Smooth muscle cell of the brain vasculature (primary cell): ENCODE data around the gene PHETA1.
"Not testable (repeated sequence)": the region's sequence is repeated elsewhere in the genome, so short reads cannot be mapped to it uniquely, and the experiment has no call there.

Experiments
- DNase-seq: peaks from one replicate; pipeline ENCODE4 v3.0.0-alpha.2; 2012; ENCODE audit warnings: low read depth, low spot score

The PHETA1 gene

DNA sequence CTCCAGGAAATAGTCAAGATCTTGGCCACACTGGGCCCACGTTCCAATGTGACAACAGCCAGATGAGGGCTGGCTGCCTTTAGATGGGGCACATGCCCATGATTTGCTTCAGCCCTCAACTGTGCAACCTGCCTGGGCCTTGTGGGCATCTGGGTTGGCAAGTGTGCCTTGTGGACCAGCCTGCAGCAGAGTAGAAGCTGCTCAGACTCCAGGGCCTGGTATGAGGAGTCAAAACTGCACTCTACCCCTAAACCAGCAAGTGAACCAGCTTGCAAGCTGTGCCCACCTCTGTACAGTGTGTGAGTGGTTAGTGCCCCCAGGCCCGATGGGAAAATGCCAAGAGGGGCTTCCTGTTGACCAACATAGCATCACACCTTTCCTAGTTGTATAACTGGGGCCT, 17.9 kb downstream of the PHETA1 start:
- DNase-seq = no peak

DNA sequence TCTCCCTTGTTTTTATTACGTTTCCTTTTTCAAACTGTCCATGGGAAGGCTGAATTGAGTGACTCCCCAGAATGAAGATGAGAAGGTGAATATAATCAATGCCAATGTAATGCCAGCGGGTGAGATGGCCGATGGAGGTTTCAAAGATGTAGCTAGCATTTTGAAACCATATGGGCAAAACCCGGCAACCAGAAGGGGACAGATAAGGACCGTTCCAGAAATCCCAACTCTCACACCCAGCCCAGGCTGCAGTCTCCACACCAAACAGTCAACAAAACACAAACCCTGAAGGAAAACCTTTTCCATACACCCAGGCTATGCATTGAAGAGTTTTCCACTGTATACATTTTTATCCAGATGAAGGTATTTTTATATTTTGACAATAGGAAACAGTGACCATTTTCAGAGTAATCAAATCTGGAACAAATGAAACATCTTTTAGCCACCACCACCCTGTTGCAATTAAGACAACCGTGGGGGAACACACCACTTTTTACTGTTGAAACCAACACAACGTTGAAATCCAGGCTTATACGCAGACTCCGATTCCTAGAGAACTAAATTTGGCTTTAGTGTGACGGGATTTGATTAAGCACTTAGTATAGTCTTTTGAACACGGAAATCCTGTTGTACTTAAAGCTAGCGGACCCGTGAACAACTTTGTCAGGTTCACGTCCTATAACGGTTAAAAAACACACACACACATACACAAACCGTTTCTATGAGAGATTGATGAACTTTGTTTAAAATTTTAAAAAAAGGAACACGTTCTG, 19.0 kb downstream of the PHETA1 start:
- no peak for DNase-seq

DNA sequence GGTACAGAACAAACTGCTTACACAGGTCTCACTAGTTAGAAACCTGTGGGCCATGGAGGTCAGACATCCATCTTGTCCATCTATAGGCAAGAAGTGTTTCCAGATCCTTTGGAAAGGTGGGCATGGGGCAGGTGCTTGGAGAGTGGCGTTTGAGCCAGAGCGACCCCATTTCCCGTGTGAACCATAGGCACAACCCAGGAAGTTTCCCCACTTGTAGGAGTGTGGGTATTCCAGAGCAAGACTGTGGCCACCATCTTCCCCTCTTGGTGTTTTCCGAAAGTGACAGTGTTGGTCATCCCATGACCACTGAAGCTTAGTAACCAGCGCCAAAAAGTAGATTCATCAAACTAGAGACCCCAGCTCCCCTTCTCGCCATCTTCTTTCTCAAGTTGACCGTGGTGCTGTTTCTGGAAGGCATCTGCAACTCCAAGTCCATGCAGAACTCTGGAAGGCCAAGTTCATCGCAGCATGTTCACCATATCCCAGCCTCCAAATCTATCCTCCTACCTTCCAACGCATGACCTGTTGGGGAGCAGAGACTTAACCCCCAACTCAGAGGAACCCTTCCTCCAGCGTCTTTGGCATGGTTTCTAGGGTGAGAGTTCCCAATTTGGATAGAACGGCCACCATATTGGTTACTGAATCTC, 19.7 kb downstream of the PHETA1 start:
- DNase-seq = no peak

DNA sequence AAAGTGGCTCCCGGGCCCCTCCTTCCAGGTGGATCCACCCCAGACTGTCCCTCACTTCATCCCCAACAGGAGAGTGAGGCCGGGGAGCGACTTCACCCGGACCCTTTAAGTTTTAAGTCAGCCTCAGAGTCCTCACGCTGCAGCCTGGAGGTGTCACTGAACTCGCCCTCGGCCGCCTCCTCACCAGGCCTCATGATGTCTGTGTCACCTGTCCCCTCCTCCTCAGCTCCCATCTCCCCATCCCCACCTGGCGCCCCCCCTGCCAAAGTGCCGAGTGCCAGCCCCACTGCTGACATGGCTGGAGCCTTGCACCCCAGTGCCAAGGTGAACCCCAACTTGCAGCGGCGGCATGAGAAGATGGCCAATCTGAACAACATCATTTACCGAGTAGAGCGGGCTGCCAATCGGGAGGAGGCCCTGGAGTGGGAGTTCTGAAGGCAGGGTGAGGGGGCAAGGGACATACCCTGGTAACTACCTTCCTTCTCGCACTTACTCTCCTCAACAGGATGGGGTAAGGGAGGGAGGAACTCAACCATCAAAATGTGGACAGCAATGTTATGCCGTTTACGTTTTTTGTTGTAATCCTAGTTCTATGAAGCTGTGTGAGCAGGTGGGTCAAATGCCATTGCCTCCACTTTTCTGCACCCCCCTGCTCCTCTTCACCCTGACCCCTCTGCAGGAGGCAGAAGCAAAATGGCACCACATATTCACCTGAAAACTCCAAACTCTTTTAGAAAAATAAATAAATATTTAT, 20.8 kb downstream of the PHETA1 start:
- no peak for DNase-seq

DNA sequence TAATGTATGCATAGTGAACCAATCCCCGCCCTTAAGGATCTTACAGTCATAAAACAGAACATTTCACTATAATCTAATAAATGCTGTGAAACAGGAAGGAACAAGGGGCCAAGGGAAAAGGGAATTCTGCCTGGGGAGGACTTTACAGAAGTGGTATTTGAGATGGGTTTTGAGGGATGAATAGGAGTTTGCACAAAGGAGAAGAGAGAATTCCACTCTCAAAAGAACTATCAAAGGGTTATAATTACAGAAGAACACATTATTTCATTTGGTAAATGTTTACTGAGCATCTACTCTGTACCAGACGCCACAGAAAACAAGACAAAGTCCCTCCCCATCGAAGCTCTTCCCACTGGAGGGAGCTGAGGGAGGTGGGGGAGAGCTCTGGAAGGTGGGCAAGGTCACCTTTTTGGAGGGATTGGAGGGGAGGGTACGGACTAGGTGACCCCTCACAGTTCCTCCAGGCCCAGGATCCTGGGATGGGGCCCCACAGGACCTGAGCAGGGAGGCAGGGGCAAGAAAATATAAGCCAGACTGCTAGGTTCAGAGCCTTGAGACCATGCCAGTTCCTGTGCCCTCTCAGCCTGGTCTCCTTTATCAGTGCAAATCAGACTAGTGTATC, 24.5 kb downstream of the PHETA1 start:
- DNase-seq = no peak

DNA sequence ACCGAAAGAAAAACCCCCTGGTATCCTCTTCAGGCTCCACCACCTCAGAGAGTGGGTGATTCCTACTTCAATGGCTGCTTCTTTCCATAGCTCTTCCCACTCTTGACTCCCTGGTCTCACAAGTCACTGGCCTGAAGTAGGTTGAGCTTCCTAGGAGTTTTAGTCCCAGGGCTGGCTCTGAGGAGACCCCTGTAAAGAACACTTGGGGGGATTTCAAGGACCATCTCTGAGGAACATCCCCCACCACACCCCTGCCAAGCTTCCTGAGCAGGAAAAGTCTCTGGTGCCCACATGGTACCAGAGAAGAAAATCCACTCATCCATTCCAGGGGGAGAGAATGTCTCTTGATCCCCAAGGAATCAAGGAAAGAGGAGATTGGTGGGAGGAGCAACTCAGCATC, 25.7 kb downstream of the PHETA1 start:
- no peak for DNase-seq

DNA sequence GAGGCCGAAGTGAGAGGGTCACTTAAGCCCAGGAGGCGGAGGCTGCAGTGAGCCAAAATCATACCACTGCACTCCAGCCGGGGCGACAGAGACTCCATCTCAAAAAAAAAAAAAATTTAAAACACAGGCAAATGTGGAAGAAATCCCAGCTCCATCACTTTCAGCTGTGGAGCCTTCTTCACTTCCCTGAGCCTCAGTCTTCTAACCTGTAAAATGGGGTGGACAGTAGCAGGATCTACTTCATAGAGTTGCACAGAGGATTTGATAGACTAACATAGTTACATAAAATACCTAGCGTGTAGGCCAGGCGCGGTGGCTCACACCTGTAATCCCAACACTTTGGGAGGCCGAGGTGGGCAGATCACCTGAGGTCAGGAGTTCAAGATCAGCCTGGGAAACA, 26.5 kb downstream of the PHETA1 start:
- DNase-seq = no peak

DNA sequence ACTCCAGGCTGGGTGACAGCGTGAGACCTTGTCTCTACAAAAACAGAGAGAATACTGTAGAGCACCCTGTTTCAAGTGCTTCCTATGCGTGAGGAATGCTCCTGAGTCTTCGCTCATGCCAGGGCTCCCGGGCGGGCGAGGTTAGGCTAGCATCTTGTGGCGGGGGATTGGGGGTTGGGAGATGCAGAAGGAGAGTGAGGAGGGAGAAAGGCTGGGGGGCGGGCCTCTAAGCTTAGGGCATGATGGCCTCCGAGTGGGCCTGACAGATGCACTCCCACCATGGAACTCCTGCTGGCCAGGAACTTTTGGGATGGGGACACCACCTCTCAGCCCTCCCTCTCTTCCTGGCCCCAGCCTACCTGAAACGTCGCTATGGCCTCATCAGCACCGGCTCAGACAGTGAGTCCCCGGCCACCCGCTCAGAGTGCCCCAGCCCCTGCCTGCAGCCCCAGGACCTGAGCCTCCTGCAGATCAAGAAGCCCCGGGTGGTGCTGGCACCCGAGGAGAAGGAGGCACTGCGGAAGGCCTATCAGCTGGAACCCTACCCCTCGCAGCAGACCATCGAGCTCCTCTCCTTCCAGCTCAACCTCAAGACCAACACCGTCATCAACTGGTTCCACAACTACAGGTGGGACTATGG, 27.3 kb downstream of the PHETA1 start:
- no peak for DNase-seq

DNA sequence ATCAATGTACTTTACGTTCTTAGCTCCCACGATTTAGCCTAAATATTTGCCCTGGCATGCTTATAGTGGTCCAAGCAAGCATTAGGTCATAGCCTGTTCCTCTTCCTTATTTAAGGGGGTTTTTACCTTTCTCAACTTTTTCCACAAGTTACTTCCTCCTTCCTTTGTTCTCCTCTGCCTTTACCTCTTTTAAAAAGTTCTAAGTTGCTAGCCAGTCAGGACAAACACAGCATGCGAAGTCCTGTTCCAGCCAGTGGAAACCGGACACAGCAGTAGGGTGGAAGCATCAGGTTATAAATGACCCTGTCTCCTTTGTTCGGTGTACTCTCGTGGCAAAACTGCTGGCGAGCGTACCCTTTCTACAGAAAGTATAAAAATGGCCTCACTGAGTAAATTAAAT, 28.2 kb downstream of the PHETA1 start:
- DNase-seq = not testable (repeated sequence)

DNA sequence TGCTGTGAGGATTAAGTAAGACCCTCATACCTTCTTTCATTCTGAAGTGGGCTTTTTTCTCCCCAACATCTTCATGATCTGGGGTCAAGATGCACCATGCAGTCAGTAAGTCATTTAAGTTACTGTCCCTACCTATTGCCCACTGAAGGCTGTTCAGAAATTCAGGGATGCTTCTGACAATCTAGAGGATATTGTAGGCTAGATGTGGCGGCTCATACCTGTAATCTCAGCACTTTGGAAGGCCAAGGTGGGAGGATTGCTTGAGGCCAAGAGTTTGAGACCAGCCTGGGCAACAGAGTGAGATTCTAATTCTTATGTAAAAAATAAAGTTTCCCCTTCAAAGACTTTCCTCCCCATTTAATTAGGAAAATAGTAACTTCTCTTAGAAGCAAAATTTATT, 28.7 kb downstream of the PHETA1 start:
- no peak for DNase-seq

DNA sequence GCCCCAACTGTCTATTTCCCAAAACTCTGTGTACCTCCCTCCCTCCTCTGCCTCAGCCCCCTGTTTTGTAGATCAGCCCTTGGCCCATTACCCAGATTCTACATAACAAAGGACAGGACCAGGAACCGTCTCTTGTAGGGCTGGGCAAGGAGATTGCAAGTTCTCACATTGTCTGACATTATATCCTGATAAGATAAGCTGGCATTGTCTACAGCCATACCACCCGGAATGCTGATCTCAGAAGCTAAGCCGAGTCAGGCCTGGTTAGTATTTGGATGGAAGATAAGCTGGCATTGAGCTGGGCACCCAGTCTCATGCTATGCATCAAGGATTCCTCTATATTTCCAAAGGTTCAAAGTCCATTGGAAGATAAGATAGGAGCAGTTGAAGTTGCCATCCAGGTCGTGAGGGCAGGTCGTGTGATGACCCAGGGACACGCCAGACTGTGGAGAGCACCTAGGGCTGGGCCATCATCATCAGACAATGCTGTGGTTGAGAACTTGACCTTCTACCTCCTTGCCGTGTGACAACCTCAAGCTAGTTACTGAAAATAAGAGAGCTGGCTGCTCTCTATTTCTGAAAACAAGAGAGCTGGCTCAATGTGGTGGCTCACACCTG, 29.5 kb downstream of the PHETA1 start:
- DNase-seq = no peak

DNA sequence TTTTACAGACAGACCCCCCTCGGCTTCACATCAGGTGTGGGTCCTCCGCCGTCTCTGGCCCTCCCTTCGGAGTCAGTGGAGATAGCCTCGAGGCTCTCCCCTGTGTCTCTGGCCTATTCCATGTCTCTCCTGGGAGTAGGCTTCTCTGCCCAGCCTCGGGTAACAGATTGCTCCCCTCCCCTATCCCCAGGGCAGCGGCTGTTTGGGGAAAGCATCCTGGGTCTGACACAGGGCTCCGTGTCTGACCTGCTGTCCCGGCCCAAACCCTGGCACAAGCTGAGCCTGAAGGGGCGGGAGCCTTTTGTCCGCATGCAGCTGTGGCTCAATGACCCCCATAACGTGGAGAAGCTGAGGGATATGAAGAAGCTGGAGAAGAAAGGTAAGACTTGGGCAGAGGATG, 30.8 kb downstream of the PHETA1 start:
- DNase-seq = no peak

DNA sequence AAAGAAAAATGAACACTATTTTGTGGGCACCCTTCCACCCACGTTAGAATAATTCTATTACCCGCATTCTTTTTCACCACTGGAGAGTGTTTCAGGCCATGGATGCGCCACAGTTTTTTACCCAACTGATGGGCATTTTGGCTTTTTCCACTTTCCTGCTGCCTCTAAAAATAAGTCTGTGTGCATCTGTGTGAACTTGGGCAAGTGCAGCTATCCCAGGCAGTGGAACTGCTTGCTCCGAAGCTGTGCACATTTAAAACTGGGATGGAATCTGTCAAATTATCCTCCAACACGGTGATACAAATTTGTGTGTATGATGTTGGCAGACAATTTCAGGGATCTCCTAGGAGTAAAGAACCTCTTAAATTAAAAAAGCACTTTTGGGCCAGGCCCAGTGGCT, 31.5 kb downstream of the PHETA1 start:
- DNase-seq = no peak

DNA sequence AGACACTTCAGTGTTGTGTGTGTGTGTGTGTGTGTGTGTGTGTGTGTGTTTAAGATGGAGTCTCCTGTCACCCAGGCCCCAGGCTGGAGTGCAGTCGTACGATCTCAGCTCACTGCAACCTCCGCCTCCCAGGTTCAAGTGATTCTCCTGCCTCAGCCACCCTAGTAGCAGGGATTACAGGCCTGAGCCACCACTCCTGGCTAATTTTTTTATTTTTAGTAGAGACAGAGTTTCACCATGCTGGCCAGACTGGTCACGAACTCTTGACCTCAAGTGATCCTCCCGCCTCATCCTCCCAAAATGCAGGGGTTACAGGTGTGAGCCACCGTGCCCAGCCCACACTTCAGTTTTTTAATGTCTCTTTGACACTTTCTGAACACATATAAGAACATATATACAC, 32.5 kb downstream of the PHETA1 start:
- DNase-seq = not testable (repeated sequence)

DNA sequence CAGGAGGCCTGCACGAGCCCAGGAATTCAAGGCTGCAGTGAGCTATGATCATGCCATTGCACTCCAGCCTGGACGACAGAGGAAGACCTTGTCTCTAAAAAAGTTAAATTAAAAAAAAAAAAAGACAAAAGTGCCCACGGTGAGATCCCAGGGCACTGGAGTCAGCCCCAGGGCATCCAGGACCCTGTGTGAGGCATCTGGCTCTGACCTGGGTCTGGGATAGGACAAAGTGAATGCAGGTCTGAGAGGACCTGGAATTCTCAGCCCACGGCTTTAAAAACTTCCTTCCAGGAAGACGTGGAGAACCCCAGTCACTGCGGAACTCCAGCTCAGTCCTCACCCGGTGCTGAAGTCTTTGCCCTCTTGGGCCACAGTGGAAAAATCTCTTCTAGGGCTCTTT, 33.1 kb downstream of the PHETA1 start:
- DNase-seq = no peak

DNA sequence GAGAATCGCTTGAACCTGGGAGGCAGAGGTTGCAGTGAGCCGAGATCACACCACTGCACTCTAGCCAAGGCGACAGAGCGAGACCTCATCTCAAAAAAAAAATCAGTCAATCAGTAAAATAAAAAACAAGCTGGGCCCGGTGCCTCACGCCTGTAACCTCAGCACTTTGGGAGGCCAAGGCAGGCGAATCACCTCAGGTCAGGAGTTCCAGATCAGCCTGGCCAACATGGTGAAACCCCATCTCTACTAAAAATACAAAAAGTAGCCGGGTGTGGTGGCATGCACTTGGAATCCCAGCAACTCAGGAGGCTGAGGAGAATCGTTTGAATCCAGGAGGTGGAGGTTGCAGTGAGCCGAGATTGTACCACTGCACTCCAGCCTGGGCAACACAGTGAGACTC, 33.6 kb downstream of the PHETA1 start:
- not testable (repeated sequence) for DNase-seq

DNA sequence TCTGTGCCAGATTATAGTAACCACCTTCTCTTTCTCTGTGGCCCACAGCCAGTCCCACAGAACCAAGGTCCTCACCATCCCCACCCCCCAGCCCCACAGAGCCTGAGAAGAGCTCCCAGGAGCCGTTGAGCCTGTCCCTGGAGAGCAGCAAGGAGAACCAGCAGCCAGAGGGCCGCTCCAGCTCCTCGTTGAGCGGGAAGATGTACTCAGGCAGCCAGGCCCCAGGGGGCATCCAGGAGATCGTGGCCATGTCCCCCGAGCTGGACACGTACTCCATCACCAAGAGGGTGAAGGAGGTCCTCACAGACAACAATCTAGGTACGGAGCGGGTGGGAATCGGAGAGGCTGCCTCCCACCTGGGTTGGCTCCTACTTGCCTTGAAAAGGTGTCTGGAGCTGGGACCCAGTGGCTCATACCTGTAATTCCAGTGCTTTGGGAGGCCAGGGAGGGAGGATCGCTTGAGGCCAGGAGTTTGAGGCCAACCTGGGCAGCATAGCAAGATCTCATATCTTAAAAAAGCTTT, 34.4 kb downstream of the PHETA1 start:
- DNase-seq = no peak

DNA sequence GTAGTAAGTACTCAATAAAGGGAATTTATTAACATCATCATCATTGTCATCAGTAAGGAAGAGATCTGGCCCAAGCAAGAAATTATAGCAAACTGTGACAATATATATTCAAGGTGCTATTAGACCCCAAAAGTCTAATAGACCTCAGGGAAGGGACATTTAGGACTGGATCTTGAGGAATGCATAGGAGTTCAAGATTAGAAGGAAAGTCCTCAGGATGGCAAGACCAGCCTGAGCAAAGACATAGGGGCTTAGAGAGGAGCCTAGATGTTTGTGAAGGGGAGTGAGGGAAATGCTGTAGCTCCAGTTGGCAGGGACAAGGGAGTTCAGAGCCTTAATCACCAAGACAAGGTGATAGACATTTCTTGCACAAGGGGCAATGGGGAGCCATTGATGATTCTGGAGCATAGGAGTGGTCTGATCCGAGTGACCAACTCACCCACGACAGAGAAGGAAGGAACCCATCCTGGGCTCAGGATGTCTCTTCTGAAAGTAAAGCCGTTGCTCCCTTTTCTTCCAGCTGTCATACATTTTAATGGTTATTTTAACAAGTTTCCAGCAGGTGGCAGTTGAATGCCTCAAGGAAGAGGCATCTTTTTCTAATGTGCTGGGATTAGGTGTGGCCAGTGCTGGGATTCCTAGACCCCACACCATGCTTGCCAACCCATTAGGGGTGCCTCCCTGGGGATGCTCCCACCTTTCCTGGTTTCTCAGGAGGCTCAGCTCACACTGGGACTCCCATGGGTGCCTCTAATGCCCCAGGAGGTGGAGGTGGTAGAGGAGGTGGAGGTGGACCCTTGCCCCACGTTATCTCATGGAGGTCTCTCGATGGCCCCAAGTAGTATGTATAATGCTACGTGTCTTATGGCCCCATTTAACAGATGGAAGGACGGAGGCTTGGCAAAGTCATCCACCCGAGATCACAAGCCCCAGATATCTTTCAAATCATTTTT, 37.8 kb downstream of the PHETA1 start:
- no peak for DNase-seq

DNA sequence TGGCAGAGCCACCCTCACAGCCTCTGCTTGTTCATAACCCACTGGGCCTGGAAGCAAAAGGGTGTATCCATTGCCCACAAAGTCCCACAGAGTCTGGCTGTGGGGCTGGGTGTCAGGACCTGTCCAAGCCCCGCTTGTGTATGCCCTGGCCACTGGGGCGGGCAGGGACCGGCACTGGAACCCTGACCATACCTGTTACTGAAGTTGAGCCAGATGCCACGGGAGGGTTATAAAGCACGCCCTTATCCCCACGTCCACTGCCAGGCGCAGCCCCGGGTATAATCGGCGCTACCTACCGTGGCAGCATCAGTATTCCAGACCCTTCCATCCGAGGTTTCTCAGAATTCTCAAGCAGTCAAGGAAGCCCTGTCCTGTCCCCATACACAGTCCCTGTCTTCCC, 40.8 kb downstream of the PHETA1 start:
- no peak for DNase-seq

DNA sequence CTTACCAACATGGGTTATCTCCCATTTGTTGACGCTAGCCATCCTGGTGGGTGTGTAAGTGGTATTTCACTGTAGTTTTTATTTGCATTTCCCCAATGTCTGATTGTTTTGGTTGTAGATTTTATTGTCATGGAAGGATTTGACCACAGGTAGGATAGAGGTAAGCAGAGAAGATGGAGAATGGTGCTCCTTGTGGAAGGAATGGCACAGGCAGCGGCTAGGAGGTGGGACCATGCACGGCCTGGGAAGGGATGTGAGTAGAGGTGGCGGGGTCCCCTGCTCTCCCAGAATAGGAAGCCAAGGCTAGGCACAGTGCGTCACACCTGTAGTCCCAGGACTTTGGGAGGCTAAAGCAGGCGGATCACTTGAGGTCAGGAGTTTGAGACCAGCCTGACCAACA, 41.4 kb downstream of the PHETA1 start:
- no peak for DNase-seq
